K562 (cell line): ENCODE data around the gene EXOC5. TPM values are rescaled to one million over a fixed set of nuclear protein-coding genes. Genes with fewer than 3 reads are reported as not detected.

Source experiments
- ATAC-seq: fragments of 200-7000 bp; cut with Tn5 transposase; 3 replicates; pipeline ENCODE4 v1.9.1; 2020; ENCODE audit warnings: moderate library complexity
- BruUV-seq: library from RNA; stranded (reverse); fragments of 400-500 nt; replicated peaks from 2 replicates; lab custom pipeline; 2021; lab: Mats Ljungman, UMichigan
- CTCF ChIA-PET: fragments of 300-600 bp; formaldehyde crosslinking; extraction: SDS; loops from one replicate; lab custom pipeline; 2021; ENCODE audit warnings: low intra/inter-chr PET ratio; lab: Yijun Ruan, JAX
- POLR2A ChIA-PET: fragments of 300-600, 350-650 bp; sonication (Branson Sonifier 250); formaldehyde crosslinking; extraction: SDS; loops from one replicate; lab custom pipeline; 2021; ENCODE audit warnings: antibody characterized with exemption, inconsistent platforms; lab: Yijun Ruan, JAX
- DNase-seq, 4 experiments: peaks; one replicate each; pipeline versions ENCODE4 v3.0.0 to v3.0.0-alpha.2; 2011 to 2018; ENCODE audit warnings: low spot score in 3 of 4, mixed read lengths in 3 of 4; ENCODE audit errors: extremely low read depth in 1 of 4
- FAIRE-seq: peaks from 2 replicates; lab custom pipeline; 2011; peaks lifted over from hg19 to GRCh38; lab: Jason Lieb, UNC
- H2AFZ ChIP-seq: 2 replicates; pipeline ENCODE4 v1.6.0; 2011; ENCODE audit warnings: low read depth, low read length, control low read depth, inconsistent platforms
- H3K27ac ChIP-seq: fragments of 200-600 bp; 3 replicates; pipeline ENCODE4 v1.8.0; 2011; ENCODE audit warnings: low read depth, mild to moderate bottlenecking, control low read depth, inconsistent platforms, low read length, moderate library complexity, mixed read lengths; ENCODE audit errors: extremely low read depth
- H3K27me3 ChIP-seq, 2 experiments: fragments of 300-600 bp in 1 of 2; 2 replicates in 1 of 2; 3 replicates in 1 of 2; pipeline versions ENCODE4 v1.6.0 to v1.8.0; 2011; ENCODE audit warnings: inconsistent platforms in 2 of 2, low read length in 2 of 2, mild to moderate bottlenecking in 1 of 2, mixed read lengths in 1 of 2, moderate library complexity in 1 of 2; ENCODE audit not compliant: control insufficient read depth in 2 of 2, insufficient read depth in 2 of 2
- H3K36me3 ChIP-seq: fragments of 300-600 bp; 3 replicates; pipeline ENCODE4 v1.8.0; 2011; ENCODE audit warnings: mild to moderate bottlenecking, low read length, inconsistent platforms; ENCODE audit not compliant: control insufficient read depth, insufficient read depth
- H3K4me1 ChIP-seq, 2 experiments: fragments of 200-600 bp in 1 of 2; replicated peaks in 1 of 2; 2 replicates in 1 of 2; 3 replicates in 1 of 2; pipeline versions ENCODE4 v1.5.1 to v1.8.0; 2011; ENCODE audit warnings: inconsistent platforms in 2 of 2, low read length in 2 of 2, mild to moderate bottlenecking in 1 of 2, mixed read lengths in 1 of 2, moderate library complexity in 1 of 2; ENCODE audit not compliant: control insufficient read depth in 2 of 2, insufficient read depth in 2 of 2
- H3K4me2 ChIP-seq: 2 replicates; pipeline ENCODE4 v1.6.1; 2011; ENCODE audit warnings: low read length, control low read depth, inconsistent platforms, mixed read lengths; ENCODE audit not compliant: insufficient read depth
- H3K4me3 ChIP-seq: fragments of 200-600 bp; sonication (generic), shearing (Covaris generic); 2 replicates; pipeline ENCODE4 v1.5.1; 2016; ENCODE audit warnings: control low read depth, inconsistent platforms
- H3K79me2 ChIP-seq: fragments of 200-600 bp; 3 replicates; pipeline ENCODE4 v1.8.0; 2011; ENCODE audit warnings: low read length, inconsistent platforms; ENCODE audit not compliant: control insufficient read depth, insufficient read depth
- H3K9ac ChIP-seq, 2 experiments: 2 replicates each; pipeline versions ENCODE4 v1.6.0 to v1.6.1; 2011; ENCODE audit warnings: low read depth in 2 of 2, low read length in 2 of 2, control low read depth in 1 of 2, inconsistent platforms in 1 of 2, mild to moderate bottlenecking in 1 of 2, mixed read lengths in 1 of 2; ENCODE audit not compliant: insufficient read depth in 1 of 2
- H3K9me1 ChIP-seq: one replicate; pipeline ENCODE4 v1.6.0; 2011; ENCODE audit warnings: inconsistent platforms, mild to moderate bottlenecking, low read length, moderate library complexity; ENCODE audit not compliant: control insufficient read depth, insufficient read depth
- H3K9me3 ChIP-seq: replicated peaks from 2 replicates; pipeline ENCODE4 v1.5.1; 2011; ENCODE audit warnings: low read depth, low read length, inconsistent platforms; ENCODE audit not compliant: control insufficient read depth, insufficient read depth
- H4K20me1 ChIP-seq: replicated peaks from 2 replicates; pipeline ENCODE4 v1.6.1; 2011; ENCODE audit warnings: low read length, inconsistent platforms, mixed read lengths; ENCODE audit not compliant: control insufficient read depth, insufficient read depth
- C11orf30 ChIP-seq: fragments of 450-650 bp; IDR thresholded peaks from 2 replicates; pipeline ENCODE4 v1.6.1; 2016; ENCODE audit warnings: low read depth, mild to moderate bottlenecking
- CC2D1A ChIP-seq: fragments of 450-650 bp; IDR thresholded peaks from 2 replicates; pipeline ENCODE4 v1.6.1; 2017; ENCODE audit warnings: mild to moderate bottlenecking
- EWSR1 ChIP-seq: fragments of 450-650 bp; IDR thresholded peaks from 2 replicates; pipeline ENCODE4 v1.6.1; 2018; ENCODE audit warnings: borderline replicate concordance, mild to moderate bottlenecking, low read depth, moderate library complexity; ENCODE audit not compliant: partially characterized antibody
- FOSL1 ChIP-seq: fragments of 200-800 bp; sonication (Bioruptor generic); conservative IDR thresholded peaks from 2 replicates; pipeline ENCODE4 v1.6.1; 2016; ENCODE audit warnings: missing genetic modification characterization, missing compliant biosample characterization
- FOXJ2 ChIP-seq: fragments of 200-800 bp; sonication (Bioruptor generic); IDR thresholded peaks from 2 replicates; pipeline ENCODE4 v1.6.1; 2016; ENCODE audit warnings: missing genetic modification characterization, missing compliant biosample characterization
- HMGN3 ChIP-seq: IDR thresholded peaks from 2 replicates; pipeline ENCODE4 v1.6.1; 2011; ENCODE audit warnings: borderline replicate concordance, low read depth, mild to moderate bottlenecking, mixed read lengths, low read length; ENCODE audit not compliant: insufficient read length; ENCODE audit errors: extremely low read depth
- HNRNPLL ChIP-seq: fragments of 200-400 bp; formaldehyde crosslinking; IDR thresholded peaks from 2 replicates; pipeline ENCODE4 v1.6.1; 2017; ENCODE audit warnings: low read length, low read depth, mild to moderate bottlenecking; ENCODE audit not compliant: poor library complexity, severe bottlenecking
- SIRT6 ChIP-seq: IDR thresholded peaks from one replicate; pipeline ENCODE4 v1.6.1; 2012; ENCODE audit warnings: low read depth, mild to moderate bottlenecking, control low read depth, inconsistent platforms, low read length, moderate library complexity
- TCFL5 ChIP-seq: fragments of 250-450 bp; sonication (Bioruptor Pico); conservative IDR thresholded peaks from 2 replicates; pipeline ENCODE4 v1.6.1; 2021; ENCODE audit warnings: mild to moderate bottlenecking, moderate library complexity, matching md5 sums
- YY1 ChIP-seq, 3 experiments: IDR thresholded peaks; 2 replicates each; pipeline ENCODE4 v1.6.1; 2011; ENCODE audit warnings: low read length in 2 of 3, mild to moderate bottlenecking in 2 of 3, moderate library complexity in 2 of 3, borderline replicate concordance in 1 of 3, control low read depth in 1 of 3, low read depth in 1 of 3; ENCODE audit not compliant: insufficient read depth in 3 of 3, insufficient replicate concordance in 2 of 3, control insufficient read depth in 1 of 3, insufficient read length in 1 of 3; ENCODE audit errors: extremely low read depth in 1 of 3
- ZFX ChIP-seq: sonication (generic); formaldehyde crosslinking; IDR thresholded peaks from 2 replicates; pipeline ENCODE4 v1.8.0; 2022; ENCODE audit warnings: mild to moderate bottlenecking, missing genetic modification reagents, moderate library complexity
- WGBS: fragments of 100-300 bp; shearing (Covaris generic); methylation state at CpG from one replicate; pipeline ENCODE4 v1.1.6; 2016; ENCODE audit warnings: low coverage, mixed read lengths; ENCODE audit not compliant: insufficient coverage; ENCODE audit errors: missing lambda C conversion rate; 5-methylcytosine and 5-hydroxymethylcytosine counted together
- in situ Hi-C: fragments of 300-500 bp; cut with MboI; formaldehyde crosslinking; loops from 4 replicates; pipeline ENCODE4 v1.15.0; 2018; ENCODE audit warnings: inconsistent platforms, mixed read lengths
- intact Hi-C: fragments of 100-400 bp; cut with micrococcal nuclease; formaldehyde crosslinking; loops from 2 replicates; pipeline ENCODE4 v1.14.2; 2022
- polyA plus RNA-seq, 8 experiments: library from polyadenylated mRNA; depleted of rRNA in 4 of 8; stranded (reverse) in 5 of 8; unstranded in 3 of 8; fragments of >200 nt; fragmentation: Nextera tagmentation in 2 of 8; fragmentation: Illumina TruSeq in 1 of 8; extraction: Ambion mirVana in 2 of 8; extraction: Trizol in 1 of 8; gene quantifications; 2 replicates each; pipeline versions ENCODE4 v1.2.1 to v1.2.3, GENCODE V29; 2011 to 2014; ENCODE audit warnings: inconsistent platforms in 1 of 8, missing spikeins in 1 of 8
- total RNA-seq, 7 experiments: library from RNA; depleted of rRNA in 6 of 7; stranded (reverse); fragments of >200 nt in 6 of 7; fragmentation: Illumina TruSeq in 2 of 7; extraction: Trizol in 2 of 7; gene quantifications; 2 replicates each; pipeline versions ENCODE4 v1.2.1 to v1.2.3, GENCODE V29; 2011 to 2021; ENCODE audit warnings: low replicate concordance in 1 of 7
- TF ChIP-seq, protein P1 (sequence below), 2 experiments: fragments of 450-650 bp in 1 of 2; IDR thresholded peaks; 2 replicates each; pipeline ENCODE4 v1.6.1; 2011 to 2017; ENCODE audit warnings: low read depth in 2 of 2, antibody characterized with exemption in 1 of 2, borderline replicate concordance in 1 of 2, low read length in 1 of 2, mild to moderate bottlenecking in 1 of 2, mixed read lengths in 1 of 2; ENCODE audit not compliant: control insufficient read depth in 1 of 2

The EXOC5 gene
- total and polyA plus RNA-seq, 9 of the 15 experiments (the other 6 are each of a cell fraction or from before 2014, with no cell fraction given), result 5.7 to 50.3 (median 32.0) TPM

DNA sequence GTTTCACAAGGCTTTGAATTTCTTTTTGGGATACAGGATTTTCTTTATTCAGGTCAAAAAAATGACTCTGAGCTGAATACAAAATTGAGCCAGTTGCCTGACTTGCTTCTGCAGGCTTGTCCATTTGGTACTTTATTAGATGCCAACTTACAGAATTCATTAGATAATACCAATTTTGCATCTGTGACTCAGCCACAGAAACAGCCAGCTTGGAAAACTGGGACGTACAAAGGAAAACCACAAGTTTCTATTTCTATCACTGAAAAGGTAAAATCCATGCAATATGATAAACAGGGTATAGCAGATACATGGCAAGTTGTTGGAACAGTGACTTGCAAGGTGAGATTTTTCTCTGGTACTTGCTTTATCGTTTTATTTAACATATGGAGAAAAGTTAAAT, 5.8 kb upstream of the EXOC5 start:
- no peaks in the 10 kb centered on the region for H3K9me1 ChIP-seq
- H3K4me3 ChIP-seq, result no peak overlapping the region
- no peaks in the 10 kb centered on the region for H4K20me1 ChIP-seq
- no peak overlapping the region for H3K4me2 ChIP-seq
- DNase-seq (no peak), ATAC-seq (no peak)
- in situ Hi-C loops, result no loop called here
- H3K4me1 ChIP-seq, result no peaks in the 10 kb centered on the region; a peak in 2 of 5 replicates
- intact Hi-C loops, result no loop called here
- no peaks in the 10 kb centered on the region for H3K27me3 ChIP-seq
- H2AFZ ChIP-seq, result no peak overlapping the region
- BruUV-seq, result no TSS peak
- peaks cover 37% of the 10 kb centered on the region for H3K36me3 ChIP-seq
- ChIA-PET CTCF (no interaction called here), POLR2A (interaction anchor here (0.8 kb wide), 1 partner anchor 20 kb away, joined by 3 read pairs; no protein-coding TSS in a partner anchor)
- H3K79me2 ChIP-seq, result peaks cover 63% of the 10 kb centered on the region
- no peak overlapping the region for H3K9ac ChIP-seq
- H3K9me3 ChIP-seq, result no peaks in the 10 kb centered on the region
- 95% methylated on average over 2 of the region's 2 CpGs for WGBS
- TF ChIP-seq FOSL1 (tag), result no peak
- no peak for TF ChIP-seq FOXJ2
- TF ChIP-seq, all 486 proteins: peak for 0
- FAIRE-seq, result no peak
- H3K27ac ChIP-seq, result no peak overlapping the region

DNA sequence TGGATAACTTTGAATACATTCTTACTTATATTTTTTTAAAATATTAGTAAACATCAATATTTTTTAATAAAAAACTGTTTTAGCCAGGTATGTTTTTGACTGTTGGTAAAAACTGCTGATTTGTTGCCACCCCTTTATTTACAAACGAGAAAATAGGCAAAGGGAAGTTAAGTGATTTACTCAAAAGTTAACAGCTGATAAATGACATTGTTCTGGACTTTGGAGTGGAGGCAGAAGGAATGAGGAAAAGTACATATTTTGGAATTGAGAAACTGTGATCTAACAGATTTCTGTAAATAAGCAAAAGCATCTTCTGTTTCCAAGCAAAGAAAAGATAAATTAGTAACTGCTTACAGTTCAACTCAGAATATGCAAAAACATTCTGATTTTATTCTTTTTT, 4.5 kb upstream of the EXOC5 start:
- H3K4me2 ChIP-seq, result no peak overlapping the region
- H3K36me3 ChIP-seq, result peaks cover 37% of the 10 kb centered on the region
- DNase-seq (no peak), ATAC-seq (no peak), FAIRE-seq (no peak)
- H3K79me2 ChIP-seq, result peaks cover 76% of the 10 kb centered on the region
- no peak overlapping the region for H2AFZ ChIP-seq
- H3K9me3 ChIP-seq, result no peaks in the 10 kb centered on the region
- BruUV-seq, result no TSS peak
- in situ Hi-C loops (no loop called here), intact Hi-C loops (no loop called here)
- WGBS, result 100% methylated on average over 1 of the region's 1 CpG
- H3K4me1 ChIP-seq, result no peaks in the 10 kb centered on the region; a peak in 2 of 5 replicates
- H3K9ac ChIP-seq, result no peak overlapping the region
- H3K27ac ChIP-seq, result no peak overlapping the region
- no peaks in the 10 kb centered on the region for H4K20me1 ChIP-seq
- H3K9me1 ChIP-seq, result no peaks in the 10 kb centered on the region
- ChIA-PET POLR2A (interaction anchor here (0.6 kb wide), 1 partner anchor 414 kb away, joined by 3 read pairs; no protein-coding TSS in a partner anchor), CTCF (no interaction called here)
- H3K4me3 ChIP-seq, result no peak overlapping the region
- H3K27me3 ChIP-seq, result no peaks in the 10 kb centered on the region
- no peak for TF ChIP-seq TCFL5 (CRISPR knock-in tag)
- no peak for TF ChIP-seq CC2D1A
- TF ChIP-seq SIRT6, result no peak
- TF ChIP-seq HMGN3, result no peak
- TF ChIP-seq C11orf30, result no peak
- TF ChIP-seq, protein P1, sequence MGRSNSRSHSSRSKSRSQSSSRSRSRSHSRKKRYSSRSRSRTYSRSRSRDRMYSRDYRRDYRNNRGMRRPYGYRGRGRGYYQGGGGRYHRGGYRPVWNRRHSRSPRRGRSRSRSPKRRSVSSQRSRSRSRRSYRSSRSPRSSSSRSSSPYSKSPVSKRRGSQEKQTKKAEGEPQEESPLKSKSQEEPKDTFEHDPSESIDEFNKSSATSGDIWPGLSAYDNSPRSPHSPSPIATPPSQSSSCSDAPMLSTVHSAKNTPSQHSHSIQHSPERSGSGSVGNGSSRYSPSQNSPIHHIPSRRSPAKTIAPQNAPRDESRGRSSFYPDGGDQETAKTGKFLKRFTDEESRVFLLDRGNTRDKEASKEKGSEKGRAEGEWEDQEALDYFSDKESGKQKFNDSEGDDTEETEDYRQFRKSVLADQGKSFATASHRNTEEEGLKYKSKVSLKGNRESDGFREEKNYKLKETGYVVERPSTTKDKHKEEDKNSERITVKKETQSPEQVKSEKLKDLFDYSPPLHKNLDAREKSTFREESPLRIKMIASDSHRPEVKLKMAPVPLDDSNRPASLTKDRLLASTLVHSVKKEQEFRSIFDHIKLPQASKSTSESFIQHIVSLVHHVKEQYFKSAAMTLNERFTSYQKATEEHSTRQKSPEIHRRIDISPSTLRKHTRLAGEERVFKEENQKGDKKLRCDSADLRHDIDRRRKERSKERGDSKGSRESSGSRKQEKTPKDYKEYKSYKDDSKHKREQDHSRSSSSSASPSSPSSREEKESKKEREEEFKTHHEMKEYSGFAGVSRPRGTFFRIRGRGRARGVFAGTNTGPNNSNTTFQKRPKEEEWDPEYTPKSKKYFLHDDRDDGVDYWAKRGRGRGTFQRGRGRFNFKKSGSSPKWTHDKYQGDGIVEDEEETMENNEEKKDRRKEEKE (IDR thresholded peaks at IDR 0.05; ENCODE audit: borderline replicate concordance in 1 of 2, control insufficient read depth in 1 of 2, low read depth in 2 of 2, low read length in 1 of 2), result no peak
- no peak for TF ChIP-seq HNRNPLL
- no peak for TF ChIP-seq YY1 (IDR thresholded peaks at IDR 0.05; ENCODE audit: borderline replicate concordance in 1 of 3, control insufficient read depth in 1 of 3, extremely low read depth in 1 of 3, insufficient read depth in 3 of 3, insufficient read length in 1 of 3, insufficient replicate concordance in 2 of 3, low read depth in 1 of 3, low read length in 2 of 3)
- no peak for TF ChIP-seq EWSR1
- TF ChIP-seq ZFX, result no peak
